Urothelium cell line (cell line): Measurements from ENCODE around the gene ZNF519.
"Not testable (repeated sequence)": the region's sequence is repeated elsewhere in the genome, so short reads cannot be mapped to it uniquely, and the experiment has no call there.

Experiments used
- DNase-seq: peaks from one replicate; pipeline ENCODE4 v3.0.0; 2011; ENCODE audit warnings: low spot score, mixed read lengths
- FAIRE-seq: peaks from 2 replicates; lab custom pipeline; 2011; peaks lifted over from hg19 to GRCh38; lab: Jason Lieb, UNC

ZNF519 gene

DNA sequence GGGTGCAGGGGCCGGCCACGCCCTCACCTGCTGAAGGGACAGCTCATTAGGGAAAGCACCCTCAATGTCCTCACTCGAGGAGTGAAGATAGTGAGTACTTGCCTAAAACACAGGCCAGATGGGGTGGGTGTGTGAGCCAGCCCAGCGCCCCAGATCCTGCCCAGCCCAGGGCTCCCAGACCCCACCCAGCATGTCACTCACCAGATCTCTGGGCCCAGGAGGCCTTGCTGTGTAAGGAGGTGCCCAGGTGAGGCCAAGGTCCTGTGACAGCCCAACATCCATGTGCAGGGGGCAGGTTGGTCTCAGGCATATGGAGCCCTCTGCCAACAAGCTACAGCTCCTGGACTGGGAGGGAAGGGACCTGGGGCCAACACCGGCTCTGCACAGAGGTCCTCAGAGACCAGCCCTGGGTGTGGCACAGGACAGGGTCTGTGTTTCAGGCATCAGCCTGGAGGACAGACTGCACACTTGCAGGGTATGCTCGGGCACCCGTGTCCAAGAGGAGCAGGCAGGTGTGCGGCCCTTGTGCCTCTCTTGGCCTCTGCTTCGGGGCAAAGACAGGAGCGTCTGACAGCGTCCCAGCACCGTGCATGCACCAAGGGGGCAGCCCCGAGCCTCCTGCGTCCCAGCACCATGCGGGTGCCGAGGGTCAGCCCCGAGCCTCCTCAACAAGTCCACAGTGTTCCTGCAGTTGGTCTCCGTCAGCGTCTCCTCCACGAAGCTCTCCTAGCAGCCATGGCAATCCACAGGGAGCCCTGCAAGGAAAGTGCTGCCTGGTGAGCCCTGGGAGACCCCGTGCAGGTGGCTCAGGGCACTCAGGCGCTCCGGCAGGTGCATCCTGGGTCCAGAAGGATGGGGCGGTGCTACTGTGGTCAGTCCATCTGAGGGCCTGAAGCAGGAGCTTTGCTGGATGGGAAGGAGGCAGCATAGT lies 16.0 kb upstream of the ZNF519 start:
- FAIRE-seq = peak; percentile 9
- not testable (repeated sequence) for DNase-seq

DNA sequence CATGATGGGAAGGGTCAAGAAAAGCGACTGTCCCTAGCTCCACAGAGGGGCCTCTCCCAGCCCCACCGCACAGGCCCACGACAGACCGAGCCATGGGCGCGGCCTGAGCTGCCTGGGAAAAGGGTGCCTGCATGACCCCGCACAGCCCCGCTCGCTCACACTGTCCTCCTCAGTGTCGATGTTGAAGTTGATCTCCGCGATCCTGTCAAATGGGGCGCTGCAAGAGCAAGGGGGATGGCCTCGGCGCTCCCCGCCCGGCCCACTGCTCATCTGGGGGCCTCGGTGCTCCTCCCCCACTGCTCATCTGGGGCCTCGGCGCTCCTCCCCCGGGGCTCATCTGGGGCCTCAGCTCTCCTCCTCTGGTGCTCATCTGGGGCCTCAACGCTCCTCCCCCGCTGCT lies 14.5 kb upstream of the ZNF519 start:
- DNase-seq = not testable (repeated sequence)

DNA sequence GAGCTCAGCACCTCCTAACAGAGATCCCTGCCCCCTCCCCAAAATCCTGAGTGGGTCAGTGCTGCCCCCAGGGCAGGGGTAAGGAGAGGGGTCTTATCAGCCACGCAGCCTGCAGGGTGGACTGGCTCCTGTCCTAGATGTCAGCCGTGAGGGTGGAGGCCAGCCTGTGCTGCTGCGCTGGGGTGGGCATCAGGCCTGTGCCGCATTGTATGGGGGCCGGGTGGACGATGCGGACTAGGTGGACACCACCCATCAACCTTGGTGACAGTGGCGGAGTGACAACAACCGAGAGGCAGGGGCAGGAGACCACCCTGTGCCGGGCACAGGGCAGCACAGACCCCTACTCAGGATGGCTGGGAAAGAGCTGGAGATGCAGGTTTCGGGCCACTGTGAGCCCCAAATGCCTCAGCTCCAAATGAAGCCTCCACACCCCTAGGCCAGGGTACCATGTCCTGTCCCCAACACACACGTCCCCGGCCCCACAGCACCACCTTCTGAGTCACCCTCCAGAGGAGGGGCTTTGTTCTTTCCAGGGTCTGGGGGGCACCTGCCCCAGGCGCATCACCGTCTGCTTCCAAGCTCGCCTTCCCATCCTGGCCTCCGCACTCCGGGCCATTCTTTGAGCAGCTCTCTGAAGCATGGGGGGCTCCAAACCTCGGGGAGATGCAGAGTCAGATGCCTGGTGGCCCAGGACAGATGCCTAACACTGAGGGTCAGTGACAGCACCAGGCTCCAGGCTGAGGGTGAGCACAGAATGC lies 13.5 kb upstream of the ZNF519 start:
- FAIRE-seq = peak; percentile 98
- not testable (repeated sequence) for DNase-seq

More for the DNA sequence above, 14.5 kb upstream of the ZNF519 start:
- not testable (repeated sequence) for FAIRE-seq

DNA sequence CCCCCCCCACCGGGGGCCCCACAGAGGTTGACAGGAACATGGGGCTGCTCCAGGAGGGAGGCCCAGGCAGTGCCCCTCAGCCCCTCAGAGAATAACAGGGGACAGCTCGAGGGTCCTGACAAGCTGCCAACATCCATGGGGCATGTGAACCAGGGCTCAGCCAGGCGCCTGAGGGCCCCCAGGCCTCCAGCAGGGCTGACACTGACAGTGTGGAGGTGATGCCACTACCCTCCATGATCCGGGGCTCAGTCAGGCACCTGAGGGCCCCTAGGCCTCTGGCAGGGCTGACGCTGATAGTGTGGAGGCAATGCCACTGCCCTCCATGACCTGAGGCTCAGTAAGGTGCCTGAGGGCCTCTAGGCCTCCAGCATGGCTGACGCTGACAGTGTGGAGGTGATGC lies 12.8 kb upstream of the ZNF519 start:
- DNase-seq = not testable (repeated sequence)
- FAIRE-seq = peak; percentile 85

DNA sequence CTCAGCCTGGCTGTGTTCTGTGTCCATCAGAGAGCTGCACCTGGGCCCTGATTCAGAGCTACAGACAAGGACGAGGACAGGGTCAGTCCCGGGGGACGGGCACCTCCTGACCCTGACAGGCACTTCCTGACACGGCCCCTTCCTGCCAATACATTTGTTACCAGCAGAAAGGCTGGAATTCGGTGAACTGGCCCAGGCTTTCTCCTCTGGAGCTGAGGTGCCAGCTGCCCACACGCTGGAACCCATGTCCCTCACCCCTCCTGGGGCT lies 12.3 kb upstream of the ZNF519 start:
- DNase-seq (no peak), FAIRE-seq (peak; percentile 82)

DNA sequence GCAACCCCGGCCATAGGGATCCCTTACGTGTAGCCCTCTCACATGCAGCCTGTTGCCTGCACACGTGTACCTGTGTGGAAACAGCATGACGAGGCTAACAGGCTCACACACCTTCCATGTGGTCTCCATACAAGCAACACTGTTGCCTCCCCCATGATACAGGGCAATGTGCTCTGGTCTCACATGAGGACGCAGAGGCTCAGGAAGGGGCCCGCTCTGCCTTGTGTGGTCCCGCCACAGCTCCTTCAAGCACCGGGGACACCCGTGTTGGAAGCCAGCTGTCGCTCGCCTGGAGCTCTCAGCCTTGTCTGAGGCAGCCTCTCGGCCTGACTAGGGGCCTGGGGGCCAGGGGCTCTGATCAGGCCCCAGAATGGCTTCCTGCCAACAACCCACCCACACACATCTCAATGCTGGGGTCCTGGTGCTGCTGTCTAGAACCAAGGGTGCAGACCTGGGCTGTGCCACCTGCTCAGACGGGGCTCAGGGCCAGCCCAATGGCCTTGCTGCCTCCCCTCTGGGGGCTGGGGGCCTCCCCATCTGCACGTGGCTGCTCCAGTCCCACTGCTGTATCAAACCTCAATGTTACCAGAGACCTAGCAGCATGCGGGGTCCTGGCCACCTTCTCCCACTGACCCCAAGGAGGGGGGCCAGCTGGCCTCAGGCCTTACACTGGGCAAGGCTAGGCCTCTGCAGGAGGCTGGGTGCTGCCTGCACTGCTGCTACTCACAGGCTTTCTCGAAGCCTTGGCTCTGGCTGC lies 11.8 kb upstream of the ZNF519 start:
- FAIRE-seq = peak; percentile 94
- not testable (repeated sequence) for DNase-seq

DNA sequence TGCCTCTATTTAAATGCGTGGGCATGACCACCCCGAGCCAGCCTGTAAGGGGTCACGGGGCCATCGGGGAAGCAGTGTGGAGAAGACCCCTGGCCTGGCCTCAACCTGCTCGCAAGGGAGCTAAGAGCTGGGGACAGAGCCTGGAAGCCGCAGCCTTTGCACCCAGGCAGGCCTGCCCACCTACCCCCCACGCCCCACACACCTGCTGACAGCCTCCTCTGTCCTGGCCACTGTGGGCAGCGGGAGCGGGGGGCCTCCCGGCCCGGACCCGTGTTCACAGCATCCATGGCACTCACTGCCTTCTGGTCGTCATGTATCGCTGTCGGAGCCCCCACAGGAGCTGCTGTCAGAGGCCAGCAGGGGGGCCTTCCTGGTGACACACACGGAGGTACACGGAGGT lies 11.2 kb upstream of the ZNF519 start:
- DNase-seq, FAIRE-seq: not testable (repeated sequence)

DNA sequence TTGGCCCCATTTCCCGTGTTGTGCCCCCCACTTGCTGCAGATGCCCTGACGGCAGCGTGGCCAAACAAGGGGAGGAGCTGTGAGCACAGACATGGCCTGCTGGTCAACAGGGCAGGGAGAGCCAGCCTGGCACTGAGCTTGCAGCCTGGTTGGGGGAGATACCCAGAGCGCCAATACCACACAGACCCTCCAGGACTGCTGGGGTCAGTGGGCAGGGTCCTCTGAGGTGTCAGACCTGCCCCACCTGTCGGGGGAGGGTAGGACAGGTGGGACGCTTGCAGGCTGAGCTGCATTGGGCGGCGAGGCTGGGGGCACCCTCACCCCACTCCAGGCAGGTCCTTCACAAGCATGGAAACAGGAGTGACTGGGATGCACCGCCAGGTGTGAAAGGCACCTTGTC lies 9.9 kb upstream of the ZNF519 start:
- peak; percentile 96 for FAIRE-seq
- not testable (repeated sequence) for DNase-seq

DNA sequence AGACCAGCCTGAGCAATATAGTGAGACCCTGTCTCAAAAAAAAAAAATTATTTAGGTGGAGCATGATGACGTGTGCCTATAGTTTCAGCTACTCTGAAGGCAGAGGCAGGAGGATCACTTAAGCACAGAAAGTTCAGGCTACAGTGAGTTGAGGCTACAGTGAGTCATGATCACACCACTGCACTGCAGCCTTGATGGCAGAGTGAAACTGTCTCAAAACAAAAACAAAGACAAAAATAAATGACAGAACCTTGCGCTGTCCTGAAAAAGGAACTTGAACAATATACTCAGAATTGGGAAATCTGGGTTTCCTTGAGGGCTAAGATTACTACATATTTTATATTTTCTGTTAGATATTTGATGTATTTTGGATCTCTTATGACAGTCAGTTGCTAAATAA lies 7.3 kb upstream of the ZNF519 start:
- not testable (repeated sequence) for FAIRE-seq, DNase-seq

DNA sequence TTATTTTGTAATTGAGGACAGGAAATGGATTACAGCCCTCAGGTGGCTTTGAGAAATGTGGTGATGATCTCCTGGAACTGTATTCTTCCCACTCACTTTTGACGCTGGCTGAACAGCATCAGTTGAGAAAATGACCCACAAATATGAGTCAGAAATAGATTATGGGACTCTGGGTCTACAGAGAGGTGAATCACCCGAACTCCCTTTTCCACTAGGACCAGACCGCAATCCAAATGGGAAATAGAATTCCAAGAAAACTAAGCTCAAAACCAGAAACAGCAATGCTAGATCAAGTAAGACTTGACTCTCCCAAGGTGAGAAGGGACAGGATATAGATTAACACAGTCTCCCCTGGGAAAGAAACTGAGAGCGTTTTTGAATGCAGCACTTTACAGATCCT lies 5.7 kb upstream of the ZNF519 start:
- DNase-seq = peak; percentile 46
- FAIRE-seq = not testable (repeated sequence)

DNA sequence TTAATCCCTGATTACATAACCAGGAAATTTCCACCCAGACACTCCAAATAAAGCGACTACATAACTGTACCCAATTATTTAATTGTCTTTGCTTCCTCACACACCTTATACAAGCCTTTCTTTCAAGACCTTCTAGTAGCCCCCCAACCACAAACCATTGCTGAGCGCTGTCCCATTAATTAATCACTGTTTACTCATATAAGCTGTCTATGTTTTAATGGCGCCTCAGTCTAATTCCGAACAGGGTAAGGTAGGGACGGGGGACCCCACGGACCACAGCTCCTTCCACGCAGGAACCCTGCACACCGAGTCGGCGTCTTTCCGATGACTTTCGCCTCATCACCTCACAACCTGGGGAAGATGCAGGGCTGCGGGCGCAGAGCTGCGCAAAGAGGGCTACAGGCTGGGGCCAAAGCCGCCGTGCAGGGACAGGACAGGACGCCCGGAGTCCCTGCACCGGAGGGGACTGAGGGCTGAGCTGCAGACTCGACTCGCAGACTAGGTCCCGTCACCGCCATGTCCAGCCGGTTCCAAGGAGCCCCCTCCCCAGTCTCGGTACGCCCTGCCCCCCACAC lies 452 bp downstream of the ZNF519 start:
- FAIRE-seq, DNase-seq: not testable (repeated sequence)

DNA sequence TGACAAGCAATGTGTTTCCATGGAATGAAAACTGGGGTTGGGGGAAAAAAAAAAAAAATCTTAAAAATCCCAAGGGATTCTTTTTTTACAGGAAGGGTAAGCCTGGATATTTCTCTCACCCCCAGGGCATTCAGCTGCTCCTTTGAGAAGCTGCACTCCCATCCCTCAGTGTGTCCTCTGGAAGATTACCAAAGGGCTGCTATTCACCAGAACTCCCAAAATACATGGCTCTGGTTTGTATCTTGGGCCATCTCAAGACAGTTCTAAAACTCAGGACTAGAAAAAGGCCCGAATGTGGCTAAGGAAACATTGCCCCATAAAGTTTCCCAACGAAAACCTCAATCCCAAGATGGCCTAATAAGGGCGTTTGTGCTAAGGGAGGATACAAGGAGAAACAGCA lies 1.4 kb downstream of the ZNF519 start:
- FAIRE-seq, DNase-seq: not testable (repeated sequence)

DNA sequence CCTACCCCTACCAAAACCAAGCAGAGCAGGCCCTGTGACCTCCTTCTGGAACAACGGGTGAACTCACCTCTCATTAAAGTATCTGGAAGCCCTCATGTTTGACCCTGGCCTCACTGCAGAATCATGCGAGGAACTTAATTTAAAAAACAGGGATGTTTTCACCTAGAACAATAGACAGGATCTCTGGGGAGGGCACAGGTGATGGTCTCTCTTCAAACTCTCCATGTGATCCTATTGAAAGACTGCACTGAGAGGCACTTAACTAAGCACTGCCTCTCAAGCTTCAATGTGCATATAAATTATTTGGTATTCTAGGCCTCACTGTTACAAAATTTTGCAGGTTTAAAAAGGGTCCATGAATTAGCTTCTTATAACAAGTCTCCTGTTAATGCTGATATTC lies 7.5 kb downstream of the ZNF519 start:
- DNase-seq (no peak), FAIRE-seq (no peak)

DNA sequence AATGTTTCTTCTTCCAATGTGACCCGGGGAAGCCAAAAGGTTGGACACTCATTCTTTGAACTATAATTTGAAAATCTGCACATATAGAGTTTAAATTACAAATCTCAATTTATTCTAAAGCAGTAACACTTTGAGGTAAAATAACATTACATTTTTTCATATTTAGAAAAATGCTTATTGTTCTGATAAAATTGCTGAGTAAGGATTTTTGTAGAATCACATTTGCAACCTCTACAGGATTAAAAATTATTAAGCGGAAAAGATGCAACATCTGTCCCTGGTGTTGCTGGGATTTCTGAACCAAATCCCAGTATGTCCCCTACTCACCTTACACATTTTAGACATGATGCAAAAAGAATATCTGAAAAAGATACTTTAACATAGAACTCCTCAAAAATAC lies 10.1 kb downstream of the ZNF519 start:
- FAIRE-seq (no peak), DNase-seq (no peak)

DNA sequence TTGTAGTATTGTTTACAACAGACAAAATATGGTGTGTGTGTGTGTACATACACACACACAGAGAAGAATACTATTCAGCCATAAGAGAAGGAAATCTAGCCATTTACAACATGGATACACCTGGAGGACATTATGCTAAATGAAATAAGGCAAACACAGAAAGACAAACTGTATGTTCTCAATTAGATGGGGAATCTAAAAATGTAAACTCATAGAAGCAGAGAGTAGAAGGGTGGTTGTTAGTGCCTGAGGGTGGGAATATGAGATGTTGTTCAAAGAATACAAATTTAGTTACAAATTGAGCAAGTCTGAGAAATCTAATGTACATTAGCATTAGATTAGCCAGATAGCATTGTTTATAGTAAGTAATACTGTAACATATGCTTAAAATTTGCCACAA lies 11.3 kb downstream of the ZNF519 start:
- FAIRE-seq = peak; percentile 91
- no peak for DNase-seq

DNA sequence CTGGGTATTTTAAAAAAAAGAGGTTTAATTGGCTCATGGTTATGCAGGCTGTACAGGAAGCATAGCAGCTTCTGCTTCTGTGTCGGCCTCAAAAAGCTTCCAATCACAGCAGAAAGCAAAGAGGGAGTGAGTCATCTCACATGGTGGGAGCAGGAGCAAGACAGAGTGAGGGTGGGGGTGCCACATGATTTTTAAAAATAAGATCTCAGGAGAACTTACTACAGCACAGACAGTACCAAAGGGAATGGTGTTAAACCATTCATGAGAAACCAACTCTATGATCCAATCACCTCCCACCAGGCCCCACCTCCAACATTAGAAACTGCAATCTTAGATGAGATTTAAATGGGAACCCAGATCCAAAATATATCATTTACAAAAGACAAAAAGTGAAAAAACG lies 14.6 kb downstream of the ZNF519 start:
- no peak for DNase-seq
- FAIRE-seq = no peak

DNA sequence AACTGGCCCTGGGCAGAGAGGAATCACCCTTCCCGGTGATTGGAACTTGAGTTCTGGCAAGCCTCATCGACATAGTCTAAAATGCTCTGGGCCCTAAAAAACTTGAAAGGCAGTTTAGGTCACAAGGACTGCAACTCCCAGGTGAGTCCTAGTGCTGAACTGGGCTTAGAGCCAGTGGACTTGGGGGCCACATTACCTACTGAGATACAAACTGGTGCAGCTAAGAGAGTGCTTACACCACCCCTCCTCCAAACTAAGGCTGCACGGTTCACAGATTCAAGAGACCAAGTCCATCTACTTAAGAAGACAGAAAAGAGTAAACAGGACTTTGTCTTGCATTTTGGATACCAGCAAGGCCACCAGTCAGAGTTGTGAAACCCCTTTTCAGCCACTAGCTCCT lies 25.3 kb downstream of the ZNF519 start:
- no peak for DNase-seq
- FAIRE-seq = peak; percentile 69

DNA sequence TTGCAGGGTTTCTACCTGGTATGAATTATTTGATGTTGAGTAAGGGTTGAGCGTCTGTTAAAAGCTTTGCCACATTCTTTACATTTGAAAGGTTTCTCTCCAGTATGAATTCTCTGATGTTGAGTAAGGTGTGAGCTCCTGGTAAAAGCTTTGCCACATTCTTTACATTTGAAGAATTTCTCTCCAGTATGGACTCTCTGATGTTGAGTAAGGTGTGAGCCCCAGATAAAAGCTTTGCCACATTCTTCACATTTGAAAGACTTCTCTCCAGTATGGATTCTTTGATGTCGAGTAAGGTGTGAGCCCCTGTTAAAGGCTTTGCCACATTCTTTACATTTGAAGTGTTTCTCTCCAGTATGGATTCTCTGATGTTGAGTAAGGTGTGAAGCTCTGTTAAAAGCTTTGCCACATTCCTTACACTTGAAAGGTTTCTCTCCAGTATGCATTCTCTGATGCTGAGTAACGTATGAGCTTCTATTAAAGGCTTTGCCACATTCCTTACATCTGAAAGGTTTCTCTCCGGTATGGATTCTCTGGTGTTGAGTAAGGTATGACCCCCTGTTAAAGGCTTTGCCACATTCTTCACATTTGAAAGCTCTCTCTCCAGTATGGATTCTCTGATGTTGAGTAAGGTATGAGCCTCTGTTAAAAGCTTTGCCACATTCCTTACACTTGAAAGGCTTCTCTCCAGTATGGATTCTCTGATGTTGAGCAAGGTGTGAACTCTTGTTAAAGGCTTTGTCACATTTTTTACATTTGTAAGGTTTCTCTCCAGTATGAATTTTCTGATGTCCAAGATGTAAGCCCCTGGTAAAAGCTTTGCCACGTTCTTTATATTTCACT lies 27.1 kb downstream of the ZNF519 start:
- DNase-seq = no peak

DNA sequence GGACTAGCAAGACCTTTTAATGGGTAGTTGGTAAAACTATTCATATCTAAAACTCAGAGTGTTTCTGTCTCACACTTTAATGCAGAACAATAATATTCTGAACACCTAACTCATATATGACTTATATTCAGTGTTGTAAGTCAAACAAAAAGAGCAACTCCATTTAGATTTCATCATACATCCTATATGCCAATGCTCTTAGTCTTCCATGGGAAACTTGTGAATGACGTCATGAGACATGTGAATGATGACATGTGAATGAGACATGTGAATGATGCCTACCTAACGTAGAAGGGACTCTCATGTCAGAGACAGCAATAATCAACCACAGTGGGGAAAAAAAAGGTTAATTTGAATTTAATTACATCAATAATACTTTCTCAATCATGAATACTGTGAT lies 28.0 kb downstream of the ZNF519 start:
- FAIRE-seq = peak; percentile 95
- no peak for DNase-seq

More for the DNA sequence above, 27.1 kb downstream of the ZNF519 start:
- FAIRE-seq = no peak
